Activated CD4-positive, alpha-beta T cell treated with anti-CD3 and anti-CD28 coated beads, Interleukin-2, amount 50 U/mL, for 24 hours (primary cell): ENCODE results near the gene TMEM132E.

ENCODE experiments used
- DNase-seq, 2 donors: peaks; one replicate each; pipeline ENCODE4 v3.0.0-alpha.2; 2020; ENCODE audit warnings: low read depth in 1 of 2, low spot score in 1 of 2

TMEM132E gene

DNA sequence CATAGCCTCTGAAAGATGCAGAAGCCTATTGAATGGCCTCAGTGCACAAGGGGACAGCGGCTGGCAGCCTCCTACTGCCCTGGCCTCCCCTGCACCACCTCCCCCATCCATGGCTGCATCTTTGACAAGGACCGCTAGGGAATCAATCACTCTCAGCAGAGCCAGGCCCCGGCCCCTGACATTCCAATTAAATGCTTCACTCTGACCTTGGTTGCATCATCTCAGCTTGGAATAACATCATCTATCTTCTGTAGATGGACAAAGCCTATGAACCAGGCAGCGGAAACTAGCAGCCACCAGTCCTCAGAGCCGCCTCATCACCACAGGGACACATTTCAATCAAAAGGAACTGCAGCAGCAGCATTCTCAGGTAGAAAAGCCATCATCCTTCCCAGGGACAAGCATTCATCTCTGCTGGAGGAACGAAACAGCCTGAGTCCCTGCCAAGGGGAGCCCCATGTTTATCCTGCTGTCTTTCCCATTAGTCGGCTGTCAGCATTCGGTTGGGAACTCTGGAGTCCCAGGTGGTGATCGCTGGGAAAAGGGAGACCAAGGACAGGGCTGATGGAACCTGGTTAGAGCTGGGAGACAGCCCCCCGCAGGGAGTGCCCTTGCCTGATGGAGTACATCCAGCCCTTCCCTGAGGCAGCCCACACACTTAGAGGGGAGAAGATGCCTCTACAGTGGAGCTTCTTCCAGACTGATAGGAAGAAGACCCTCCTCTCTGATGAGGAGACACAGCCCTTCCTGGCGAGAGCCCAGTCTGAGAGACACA is 11.5 kb upstream of the TMEM132E start:
- no peak for DNase-seq

DNA sequence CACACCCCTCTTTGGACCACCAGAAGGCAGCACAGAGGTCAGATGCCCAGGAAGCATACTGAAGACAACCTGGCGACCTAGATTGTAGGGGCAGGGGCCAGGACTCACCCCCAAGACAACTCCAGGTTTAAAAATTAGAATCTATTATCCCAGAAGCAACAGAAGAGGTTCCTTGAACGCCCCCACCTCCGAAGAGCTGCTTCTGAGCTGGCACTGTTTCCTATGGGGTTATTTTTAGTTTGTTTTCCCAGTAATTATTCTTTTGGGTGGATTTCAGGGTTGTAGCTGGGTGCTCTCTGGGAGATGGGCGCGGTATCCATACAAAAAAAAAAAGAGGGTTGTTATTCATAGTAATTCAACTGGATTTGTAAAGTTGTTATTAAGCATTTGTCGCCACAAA is 10.4 kb upstream of the TMEM132E start:
- DNase-seq = no peak

DNA sequence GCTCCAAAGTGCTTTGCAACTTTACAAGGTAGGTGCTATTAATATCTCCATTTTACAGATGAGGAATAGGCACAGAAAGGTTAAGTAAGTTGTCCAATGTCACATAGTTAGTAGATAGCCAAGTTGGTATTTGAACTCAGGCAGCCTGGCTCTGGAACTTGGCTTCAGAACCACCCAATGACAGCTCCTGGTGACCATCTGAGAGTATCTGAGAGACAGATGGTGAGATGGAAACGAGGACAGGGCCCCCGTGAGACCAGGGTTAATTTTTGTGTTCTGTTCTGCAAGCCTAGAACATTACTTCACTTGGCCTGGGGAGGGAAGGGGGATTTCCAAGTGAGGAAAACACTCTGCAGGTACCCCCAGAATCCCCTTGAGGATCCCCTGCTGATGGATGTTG is 9.8 kb upstream of the TMEM132E start:
- no peak for DNase-seq

DNA sequence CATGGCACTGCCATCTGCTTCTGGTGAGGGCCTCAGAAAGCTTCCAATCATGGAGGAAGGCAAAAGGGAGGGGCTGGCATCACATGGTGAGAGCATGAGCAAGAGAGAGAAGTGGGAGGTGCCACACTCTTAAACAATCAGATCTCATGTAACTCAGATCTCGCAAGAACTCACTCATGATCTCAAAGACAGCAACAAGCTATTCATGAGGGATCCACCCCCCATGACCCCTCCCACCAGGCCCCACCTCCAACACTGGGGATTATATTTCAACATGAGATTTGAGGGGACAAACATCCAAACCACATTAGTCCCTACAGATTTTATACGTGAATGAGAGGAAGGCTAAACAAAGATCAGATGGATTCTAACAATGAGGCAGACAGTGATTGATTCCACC is 8.9 kb upstream of the TMEM132E start:
- DNase-seq = no peak

DNA sequence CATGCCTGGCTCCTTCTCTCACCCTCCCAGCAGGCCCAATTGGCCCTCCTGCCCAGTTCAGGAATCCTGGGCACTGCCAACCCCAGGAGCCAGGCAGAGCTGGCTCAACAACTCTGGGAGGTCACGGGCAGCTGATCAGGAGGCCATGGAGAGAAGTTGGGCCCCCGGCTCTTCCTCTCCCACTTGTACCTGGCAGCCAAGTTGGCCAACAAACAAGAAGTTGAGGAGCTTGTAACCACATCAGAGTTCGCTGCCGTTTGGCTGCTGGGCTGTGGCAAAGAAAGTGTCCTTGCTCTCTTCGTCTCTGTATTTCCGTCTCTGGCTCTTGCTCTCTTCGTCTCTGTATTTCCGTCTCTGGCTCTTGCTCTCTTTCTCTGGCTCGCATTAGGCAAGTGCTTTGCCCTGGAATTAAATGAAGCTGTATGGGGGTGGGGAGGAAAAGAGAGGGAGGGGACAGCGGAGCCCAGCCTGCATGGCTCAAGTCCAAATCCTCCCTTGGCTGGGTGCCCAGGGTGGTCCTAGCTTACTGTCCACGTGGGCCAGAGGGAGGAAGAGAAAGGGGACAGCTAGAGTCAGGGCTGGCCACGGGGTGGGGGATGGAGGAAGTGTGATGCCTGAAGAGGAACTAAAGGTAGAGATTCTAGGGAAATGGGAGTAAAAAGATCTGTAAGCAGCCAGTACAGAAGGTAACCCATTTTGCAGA is 7.8 kb upstream of the TMEM132E start:
- no peak for DNase-seq

DNA sequence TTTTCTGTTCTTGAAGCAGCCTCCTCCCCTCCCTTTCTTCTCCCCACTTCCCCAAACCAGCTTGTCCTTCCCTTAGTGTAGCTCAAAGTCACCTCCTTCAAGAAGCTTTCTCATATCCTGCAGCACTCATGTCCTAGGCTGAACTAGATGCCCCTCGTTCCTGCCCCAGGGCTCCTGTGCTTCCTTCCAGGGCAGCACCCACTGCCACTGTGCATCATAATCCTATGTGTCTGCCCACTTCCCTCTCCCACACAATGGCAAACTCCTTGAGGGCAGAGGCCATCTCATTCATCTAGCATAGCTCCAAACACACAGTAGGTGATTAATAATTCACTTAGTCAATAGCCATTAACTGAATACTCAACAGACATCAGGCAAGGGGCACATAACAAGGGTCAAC is 6.9 kb upstream of the TMEM132E start:
- DNase-seq = no peak

DNA sequence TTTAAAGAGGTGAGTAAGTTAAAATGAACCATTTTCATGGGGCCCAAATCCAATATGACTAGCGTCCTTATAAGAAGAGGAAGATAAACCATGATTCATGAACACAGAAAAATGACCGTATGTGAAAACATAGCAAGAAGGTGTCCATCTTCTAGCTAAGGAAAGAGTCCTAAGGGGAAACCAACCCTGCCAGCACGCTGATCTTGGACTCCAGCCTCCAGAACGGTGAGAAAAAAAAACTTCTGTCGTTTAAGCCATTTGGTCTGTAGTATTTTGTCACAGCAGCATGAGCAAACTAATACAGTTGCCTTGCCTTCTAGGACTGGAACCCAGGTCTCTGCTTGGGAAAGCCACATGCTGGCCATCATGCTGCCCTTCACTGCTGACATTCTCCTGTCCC is 4.2 kb upstream of the TMEM132E start:
- no peak for DNase-seq

DNA sequence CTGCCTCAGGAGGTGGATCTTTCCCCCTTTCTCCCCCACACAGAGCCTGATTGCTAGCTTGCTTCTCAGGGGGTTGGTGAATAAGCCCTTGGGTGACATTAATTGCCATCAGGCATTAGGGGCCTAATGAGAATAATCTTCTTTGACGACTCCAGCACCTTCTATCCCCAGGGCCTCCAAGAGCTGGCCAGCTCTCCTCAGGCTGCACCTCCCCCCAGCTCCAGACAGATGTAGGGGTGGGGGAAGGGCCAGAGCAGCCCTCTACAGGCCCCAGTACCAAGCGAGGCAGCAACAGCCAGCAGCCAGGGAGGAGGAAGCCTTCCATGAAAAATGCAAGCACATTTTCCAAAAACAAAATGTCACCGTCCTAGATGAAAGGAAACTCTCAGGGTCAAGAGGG is 1.4 kb upstream of the TMEM132E start:
- DNase-seq = no peak

DNA sequence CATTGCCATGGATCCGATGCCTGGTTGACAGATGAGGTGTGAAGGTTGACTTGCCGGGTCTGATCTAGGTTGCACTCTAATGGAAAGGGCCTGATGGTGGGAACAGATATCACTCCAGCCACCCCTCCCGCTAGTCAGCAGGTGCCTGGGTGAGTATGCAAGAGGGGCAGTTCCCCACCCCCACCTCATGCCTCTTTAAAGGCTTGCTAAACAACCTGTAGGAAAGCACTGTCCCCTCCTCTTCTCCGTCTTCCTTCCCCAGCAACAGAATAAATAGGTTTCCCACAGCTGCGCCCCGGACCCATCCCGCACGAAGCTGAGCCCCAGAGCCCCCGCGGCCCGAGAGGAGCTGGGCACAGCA is 746 bp upstream of the TMEM132E start:
- no peak for DNase-seq

DNA sequence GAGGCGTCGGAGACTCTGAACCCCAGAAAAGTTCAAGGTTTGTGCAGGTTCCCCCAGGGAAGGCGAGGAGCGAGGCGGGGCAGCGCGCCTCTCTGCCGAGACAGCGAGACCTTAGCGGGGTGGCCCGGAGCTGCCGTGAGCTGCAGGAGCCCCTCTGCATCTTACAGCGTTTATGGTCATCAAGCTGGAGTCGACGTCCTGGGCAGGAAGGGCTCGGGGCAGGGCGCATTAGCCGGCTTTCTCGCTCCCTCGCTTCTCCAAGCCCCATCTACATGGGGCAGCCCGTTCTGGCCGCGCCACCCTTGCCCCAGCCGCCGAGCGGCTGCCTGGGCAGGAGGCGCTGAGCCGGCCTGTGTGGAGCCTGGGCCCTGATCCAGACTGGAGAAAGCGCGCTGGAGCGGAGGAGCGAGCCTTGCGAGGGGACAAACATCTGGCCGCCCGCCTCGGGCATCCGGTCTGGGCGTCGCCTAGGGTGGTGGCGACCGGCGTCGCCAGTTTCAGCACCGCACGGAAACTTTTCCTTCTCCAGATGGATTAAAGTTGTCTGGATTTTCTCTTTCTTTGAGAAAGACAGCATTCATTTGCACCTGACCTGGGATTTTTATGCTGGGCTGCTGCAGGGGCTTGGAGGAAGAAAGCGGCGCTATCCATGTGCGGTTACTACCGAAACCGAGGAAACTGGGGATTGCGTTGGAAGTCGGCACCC is 750 bp downstream of the TMEM132E start:
- DNase-seq = no peak

DNA sequence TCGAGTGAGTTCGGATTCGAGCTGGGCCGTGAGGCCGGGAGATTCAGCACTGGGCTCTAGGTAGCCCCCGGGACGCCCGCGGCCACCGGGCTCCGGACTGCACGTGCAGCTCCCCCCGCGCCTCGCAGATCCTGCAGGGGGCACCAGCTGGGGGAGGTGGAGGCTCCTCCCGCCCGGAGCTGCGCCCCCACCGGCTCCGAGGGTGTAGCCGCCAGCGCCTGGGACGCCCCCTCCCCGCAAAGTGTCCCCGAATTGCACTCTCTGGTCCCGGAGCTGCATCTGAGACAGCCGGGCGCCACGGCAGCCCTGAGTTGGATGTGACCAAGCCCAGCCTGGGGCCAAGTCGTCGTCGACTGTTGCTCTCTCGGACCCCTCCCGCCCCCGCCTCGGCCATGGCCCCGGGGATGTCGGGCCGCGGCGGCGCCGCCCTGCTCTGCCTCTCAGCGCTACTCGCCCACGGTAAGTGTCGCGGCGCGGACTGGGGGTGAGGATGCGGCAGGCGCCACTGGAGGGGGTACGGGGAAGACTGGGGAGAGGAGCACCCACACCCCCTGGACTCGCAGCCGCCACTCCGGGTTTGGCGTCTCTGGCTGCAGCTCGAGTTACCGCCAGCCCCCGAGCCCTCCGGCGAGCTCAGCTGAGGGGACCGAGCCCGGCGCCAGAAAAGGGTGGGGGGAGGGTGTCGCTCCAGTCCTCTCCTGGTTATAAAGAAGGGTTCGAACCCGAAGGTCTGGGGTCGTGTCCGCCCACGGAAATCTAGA is 1.5 kb downstream of the TMEM132E start:
- no peak for DNase-seq

DNA sequence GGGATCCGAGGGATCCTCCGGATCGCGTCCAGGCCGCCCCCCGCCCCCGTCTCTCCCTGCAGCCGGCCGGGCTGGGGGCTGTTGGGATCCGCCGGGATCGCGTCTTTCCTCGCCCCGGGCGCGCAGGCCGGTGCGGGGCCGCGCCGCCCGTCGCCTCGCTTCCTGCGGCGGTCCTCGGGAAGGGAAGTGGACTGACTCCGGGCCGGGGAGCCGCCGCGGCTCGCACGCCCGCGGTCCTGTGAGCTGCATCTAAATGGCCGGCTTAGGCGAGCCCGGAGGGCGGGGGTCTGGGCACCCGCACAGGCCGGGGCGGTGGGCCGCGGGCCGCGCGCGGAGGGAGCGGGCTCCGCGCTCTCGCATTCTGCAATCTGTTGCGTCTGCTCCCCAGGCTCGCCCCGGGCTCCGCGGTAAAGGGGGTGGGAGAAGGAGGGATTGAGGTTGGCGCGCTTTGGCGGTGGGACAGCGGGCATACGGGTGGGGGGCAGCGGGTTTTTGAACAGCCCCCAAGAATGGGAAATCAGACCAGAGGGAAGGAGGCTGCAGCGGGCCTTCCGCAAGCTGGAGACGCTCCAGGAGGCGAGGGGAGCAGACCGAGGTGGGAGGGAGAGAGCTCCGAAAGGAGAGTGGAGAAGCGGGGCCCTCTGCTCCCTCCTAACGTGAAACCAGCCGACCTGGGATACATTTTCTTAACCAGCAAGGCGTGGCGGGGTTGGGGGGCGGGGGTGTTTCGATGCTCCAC is 2.2 kb downstream of the TMEM132E start:
- DNase-seq = no peak

DNA sequence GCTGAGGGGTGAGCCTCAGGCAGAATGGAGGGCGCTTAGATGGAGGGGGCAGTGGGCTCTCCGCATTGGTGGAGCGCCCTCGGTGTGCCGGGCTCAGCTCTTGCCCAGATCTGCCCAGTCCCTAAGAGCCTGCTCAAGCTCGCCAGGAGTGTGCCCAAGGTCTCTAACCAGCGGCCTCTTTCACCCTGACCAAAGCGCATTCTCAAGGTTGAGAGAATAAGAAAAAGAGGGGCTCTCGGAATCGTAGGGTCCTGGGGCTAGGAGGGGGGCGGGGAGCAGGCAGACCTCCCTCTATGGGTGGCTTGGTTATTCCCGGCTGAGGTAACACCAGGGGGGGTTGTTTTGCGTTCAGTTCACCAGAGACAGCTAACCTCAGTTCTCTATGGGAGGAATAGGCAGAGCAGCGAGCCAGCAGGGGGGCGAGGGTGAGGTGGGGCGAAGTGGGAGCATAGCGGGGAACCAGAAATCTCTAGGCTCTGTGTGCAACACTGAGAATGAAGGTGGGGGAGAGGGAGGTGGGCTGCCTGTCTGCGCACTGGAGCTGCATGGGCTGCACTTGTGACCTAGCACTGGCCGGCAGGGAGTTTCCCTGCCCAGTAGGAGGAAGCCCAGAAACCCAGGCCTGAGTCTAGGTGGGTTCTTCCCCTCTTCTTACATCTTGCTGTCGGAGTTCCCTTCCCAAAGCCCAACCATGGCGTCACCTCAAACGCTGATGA is 3.0 kb downstream of the TMEM132E start:
- DNase-seq = no peak

DNA sequence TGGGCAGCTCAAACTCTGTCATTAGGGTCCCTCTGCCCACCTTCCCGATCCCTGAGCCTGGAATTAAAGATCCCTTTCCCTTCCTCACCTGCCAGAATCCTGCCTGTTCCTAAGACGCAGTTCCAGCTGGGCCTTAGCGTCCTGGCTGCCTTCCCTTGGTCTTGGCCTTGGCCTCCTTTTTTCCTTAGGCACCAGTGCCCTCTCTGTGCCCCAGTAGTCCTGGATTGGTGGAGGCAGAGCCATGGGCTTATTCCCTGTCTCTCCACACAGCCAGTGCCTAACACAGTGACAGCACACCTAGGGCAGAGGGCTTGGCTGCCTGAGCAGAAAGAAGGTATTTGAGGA is 3.5 kb downstream of the TMEM132E start:
- DNase-seq = no peak

DNA sequence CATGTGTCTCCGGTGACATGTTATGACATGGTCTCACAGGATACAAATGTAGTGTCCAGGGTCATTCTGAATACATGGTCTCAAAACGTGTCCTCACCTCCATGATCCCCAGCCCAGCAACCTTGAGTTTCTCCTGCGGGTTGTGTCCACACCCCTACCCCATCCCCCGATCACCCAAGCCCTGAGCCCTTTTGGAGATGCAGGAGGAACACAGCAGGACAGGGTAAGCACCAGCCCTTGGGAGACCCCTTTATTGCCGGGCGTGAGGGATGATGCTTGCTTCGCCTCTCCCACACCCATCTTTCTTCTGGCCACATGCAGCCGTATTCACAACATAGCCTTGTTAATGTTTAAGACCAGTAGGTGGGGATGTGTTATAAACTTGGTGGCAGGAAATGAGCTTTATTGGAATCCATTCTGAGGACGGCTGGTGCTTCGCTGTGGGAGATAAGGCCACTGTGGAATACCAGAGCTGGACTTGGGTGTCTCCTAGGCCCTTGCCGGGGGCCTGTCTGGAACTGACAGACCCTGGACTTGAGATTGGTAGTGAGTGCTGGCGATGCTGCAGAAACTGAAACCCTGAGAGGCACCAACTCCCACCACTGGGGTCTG is 5.5 kb downstream of the TMEM132E start:
- DNase-seq = no peak

DNA sequence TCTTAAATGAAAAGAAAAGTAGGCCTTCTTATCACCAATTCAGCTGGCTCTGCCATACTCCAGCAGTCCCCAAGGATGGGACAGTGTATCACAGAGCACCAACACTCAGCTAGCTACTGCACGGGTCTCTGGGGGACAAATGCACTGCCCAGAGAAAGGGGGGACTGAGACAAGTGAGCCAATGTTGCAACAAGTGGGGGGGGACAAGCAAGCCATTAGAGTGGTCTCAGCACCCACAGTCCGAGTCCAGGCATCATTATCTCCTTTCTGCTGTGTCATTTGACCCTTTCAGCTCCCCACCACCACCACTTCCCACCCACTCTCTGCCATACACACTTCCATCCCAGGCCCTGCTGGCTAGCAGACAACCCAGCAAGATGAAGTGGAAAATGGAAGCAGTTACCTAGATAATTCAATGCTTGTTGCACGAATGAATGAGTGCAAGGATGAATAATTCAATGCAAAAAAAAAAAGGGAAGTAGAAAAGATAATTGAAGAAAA is 7.0 kb downstream of the TMEM132E start:
- DNase-seq = no peak

DNA sequence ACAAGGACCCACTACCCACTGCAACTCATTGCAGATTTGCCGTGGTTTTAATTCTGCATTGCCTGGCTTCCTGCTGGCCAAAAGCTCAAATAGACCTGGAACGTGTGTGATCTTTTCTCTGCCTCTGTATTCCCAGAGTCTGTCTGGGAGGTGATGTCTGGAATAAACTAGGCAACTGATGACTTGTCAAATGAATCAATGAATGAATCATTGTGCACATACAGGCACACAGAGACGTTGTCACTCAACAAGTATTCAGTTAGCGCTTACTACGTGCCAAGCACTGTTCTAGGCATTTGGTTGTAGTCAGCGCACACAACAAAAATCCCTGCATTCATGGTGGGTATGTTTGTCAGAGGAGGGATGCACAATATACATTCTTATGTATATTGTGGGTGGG is 8.9 kb downstream of the TMEM132E start:
- no peak for DNase-seq

DNA sequence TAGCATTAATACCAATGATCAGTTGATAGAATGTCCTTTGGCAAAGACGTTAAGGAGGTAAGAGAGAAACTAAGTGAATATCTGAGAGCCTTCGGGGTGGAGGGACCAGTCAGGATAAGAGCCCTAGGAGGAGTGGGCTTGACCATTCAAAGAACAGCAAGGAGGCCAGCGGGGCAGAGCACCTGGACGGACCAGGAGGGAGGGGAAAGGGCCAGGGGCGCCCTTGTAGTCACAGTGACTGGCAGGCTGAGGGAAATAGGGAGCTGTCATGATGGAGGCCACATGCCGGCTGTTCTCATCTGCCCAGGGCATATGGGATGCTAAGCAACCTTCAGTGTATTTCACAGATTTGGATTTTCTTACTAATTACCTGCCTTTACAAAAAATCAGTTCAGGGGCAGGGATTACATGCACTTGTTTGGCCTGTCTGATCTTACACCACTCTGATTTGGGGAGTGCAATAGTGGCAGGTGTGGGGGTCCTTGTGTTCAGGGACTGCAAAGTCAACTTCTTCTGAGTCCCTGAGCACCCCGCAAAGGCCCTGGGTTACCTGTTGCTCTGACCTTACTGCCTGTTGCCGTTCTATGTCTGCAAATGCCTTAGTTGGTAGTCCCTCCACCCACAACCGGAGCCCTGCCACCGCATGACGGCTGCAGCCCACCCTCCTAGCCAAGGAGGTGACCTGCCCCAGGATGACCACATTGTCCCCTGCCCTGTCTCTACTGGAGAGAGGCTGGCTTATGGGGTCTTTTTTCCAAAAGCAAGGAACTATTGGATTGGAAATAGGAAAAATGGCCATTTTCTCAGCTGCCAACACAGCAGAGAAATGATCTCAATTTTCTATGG is 10.0 kb downstream of the TMEM132E start:
- no peak for DNase-seq

DNA sequence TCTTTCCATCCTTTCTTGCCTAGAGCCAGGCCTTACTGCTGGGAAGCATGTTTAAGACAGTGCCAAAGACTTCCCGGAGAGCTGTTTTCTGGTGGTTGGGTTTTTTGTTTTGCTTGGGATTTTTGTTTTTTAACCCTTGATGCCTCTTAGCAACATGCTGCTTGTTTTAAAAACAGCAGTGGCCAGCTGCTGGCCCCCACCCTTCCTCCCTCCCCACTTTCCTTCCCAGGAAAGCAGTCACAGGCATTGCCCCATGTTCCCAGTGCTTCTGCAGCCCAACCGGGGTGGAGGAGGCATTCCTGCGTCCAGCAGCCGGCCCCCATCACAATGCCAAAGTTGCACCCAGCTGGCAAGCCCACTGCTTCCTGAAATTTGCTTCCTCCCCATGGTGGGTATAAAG is 12.6 kb downstream of the TMEM132E start:
- no peak for DNase-seq
